D721Med (cell line): Measurements from ENCODE around the gene CYP2W1.

ENCODE experiments used
- DNase-seq: peaks from one replicate; pipeline ENCODE4 v3.0.0; 2011; ENCODE audit warnings: low spot score; ENCODE audit not compliant: insufficient read length
- FAIRE-seq: peaks from 2 replicates; lab custom pipeline; 2011; peaks lifted over from hg19 to GRCh38; lab: Jason Lieb, UNC
- TF ChIP-seq, protein P1 (sequence below): IDR thresholded peaks from 2 replicates; pipeline ENCODE4 v1.5.1; 2012; ENCODE audit warnings: mild to moderate bottlenecking, control low read depth; ENCODE audit not compliant: insufficient read depth; ENCODE audit errors: missing control alignments

Gene CYP2W1

DNA sequence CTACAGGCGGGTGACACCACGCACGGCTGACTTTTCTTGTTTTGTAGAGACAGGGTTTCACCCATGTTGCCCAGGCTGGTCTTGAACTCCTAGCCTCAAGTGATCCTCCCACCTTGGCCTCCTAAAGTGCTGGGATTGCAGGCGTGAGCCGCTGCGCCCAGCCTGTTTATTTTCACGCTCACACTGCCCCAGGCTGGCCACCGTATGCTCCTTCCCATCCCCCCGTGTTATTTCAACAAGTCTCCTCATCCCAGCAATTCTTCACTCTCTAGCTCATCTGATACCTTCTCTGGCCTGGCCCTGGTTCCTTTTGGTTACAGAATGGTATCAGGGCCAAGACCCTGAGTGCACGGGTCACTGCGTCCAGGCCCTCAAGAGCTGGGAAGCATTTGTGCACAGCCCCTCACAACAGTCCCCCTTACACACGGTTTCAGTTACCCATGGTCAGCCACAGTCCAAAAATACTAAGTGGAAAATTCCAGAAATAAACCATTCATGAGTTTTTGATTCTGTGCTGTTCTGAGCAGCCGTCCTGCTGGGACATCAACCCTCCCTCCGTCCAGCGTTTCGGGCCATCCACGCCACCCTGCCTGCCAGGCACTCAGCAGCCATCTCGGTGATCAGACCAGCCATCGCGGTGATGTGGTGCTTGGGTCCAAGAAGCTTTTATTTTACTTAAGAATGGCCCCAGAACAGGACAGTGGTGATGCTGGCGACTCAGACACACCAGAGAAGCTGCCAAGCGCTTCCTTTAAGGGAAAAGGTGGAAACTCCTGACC, 16.5 kb upstream of the CYP2W1 start:
- FAIRE-seq: no peak
- DNase-seq: no peak

DNA sequence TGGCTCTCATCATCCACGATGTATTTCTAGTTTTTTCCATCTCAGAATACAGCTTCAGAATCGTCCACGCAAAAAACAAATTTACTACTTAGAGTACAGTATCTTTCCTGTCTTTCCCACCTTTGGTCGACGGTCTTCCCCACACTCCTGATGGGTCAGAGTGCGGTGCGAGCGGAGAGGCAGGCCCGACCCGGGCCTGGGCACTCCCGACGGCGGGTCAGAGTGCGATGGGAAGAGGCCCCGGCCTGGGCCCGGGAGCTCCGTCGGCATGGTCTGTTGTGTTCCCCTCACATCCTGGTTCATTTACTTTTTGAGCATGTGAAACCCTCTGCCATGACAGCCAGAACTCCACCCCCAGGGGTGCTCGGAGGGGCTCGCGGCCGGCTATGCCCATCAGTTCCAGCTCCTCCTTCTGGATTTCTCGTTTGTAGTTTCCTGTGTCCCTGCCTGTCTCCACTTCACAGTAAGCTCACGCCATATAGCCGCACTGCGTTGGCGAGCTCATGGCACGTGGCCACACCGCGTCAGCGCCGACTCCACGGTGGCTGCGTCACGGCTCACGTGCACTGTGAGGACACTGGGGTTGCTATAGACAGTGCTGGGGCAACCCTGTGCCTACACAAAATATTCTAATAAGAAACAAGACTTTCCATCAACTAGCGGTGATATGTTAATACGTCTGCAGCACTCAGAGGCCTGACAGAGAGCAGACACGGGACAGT, 15.5 kb upstream of the CYP2W1 start:
- FAIRE-seq (no peak), DNase-seq (no peak)
- TF ChIP-seq, protein P1, sequence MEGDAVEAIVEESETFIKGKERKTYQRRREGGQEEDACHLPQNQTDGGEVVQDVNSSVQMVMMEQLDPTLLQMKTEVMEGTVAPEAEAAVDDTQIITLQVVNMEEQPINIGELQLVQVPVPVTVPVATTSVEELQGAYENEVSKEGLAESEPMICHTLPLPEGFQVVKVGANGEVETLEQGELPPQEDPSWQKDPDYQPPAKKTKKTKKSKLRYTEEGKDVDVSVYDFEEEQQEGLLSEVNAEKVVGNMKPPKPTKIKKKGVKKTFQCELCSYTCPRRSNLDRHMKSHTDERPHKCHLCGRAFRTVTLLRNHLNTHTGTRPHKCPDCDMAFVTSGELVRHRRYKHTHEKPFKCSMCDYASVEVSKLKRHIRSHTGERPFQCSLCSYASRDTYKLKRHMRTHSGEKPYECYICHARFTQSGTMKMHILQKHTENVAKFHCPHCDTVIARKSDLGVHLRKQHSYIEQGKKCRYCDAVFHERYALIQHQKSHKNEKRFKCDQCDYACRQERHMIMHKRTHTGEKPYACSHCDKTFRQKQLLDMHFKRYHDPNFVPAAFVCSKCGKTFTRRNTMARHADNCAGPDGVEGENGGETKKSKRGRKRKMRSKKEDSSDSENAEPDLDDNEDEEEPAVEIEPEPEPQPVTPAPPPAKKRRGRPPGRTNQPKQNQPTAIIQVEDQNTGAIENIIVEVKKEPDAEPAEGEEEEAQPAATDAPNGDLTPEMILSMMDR: no peak

More for the DNA sequence above, 16.5 kb upstream of the CYP2W1 start:
- TF ChIP-seq, protein P1: no peak

DNA sequence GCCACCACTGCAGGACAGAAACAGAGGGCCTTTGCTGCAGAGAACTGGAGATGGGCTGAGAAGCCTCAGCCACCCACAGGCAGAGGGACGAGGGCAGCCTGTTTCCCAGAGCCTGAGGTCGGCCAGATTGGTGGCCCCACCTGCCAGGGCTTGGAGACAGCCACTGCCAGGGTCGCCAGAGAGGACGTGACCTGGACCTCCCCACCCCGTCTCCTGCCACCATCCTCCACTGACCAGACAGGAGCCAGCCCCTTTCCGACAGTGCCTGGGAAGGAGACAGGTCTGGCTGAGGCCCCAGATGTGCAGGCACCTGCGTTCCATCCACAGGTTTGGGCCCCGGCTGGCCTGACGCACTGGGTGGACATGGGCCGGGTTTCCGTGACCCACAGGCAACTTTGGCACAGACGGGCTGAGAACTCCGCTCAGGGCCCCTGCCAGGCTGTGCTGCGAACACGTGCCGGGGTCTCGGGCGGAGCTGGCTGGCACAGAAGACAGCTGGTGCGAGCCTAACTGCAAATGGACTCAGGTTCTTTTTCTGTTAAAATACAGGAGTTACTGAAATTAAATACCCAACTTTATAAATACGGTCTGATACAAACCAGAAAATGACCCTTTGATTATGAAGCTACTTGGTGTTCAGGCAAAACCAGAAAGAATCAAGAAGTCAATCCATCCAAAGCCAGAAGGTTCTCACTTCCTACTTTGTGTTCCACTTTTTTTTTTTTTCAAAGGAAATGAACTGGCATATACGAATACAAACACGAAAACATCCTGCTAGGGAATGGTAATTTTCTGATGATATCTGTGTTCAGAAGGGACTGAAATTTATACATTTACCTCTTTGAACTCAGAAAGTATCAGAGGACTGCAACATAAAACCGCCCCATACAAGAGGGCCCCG, 14.5 kb upstream of the CYP2W1 start:
- DNase-seq (no peak), FAIRE-seq (no peak)
- TF ChIP-seq, protein P1: no peak

DNA sequence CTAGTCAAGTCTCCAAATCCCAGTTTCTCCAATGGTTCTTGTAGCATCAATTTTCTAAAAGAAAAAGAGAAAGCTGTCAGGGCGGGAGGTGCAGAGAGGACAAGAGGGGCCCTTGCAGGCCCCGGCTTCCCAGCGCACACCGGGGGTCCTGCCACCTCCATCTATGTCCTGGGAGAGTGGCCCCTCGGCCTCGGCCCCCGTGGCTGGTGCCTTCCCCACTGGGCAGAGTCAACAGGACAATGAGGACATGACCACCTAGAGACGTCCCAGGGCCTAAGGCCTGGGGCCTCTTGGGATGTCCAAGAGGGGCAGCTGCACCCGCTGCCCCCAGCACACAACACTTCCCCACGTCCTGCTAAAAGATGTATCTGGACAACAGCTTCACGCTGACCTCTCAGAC, 13.6 kb upstream of the CYP2W1 start:
- FAIRE-seq: no peak

DNA sequence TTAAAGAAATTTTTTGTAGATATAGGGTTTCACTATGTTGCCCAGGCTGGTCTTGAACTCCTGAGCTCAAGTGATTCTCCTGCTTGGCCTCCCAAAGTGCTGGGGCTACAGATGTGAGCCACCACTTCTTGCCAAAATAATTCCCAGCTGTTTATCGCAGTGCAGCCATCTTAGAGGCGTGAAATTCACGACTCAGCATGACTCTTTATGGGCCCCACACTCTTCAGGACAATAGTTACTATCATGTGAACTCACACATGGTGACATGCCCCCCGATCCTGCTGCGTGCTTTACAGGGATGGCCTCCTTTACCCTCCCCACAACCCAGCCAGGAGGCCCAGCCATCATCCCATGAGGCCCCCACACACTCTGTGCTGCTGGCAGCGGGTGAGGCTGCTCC, 12.2 kb upstream of the CYP2W1 start:
- no peak for FAIRE-seq
- TF ChIP-seq, protein P1: no peak

More for the DNA sequence above, 13.6 kb upstream of the CYP2W1 start:
- TF ChIP-seq, protein P1: no peak
- no peak for DNase-seq

DNA sequence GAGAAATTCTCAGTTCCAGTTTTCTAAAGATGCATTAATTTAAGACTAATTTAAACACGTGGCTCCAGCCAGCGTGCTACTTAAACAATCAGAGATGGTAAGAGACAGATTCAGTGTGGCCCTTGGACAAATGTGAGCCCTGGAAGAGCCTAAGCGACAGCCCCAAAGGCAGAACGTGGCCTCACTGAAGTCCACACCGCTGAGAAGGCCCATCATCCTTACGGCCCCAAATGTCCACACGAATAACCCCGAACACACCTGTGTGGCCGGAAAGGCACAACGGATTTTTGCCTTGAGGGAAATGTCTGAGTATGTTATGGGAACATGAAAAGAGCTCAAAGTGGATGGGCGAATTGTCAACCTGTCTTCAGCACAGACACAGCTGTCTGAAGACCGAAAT, 10.9 kb upstream of the CYP2W1 start:
- TF ChIP-seq, protein P1: no peak
- no peak for DNase-seq
- no peak for FAIRE-seq

More for the DNA sequence above, 12.2 kb upstream of the CYP2W1 start:
- DNase-seq: no peak
